ENCODE data around the gene CRYGB. TPM values are rescaled to one million over a fixed set of nuclear protein-coding genes. Genes with fewer than 3 reads are reported as not detected.

CRYGB gene
- total RNA-seq, 1 donor from 2014 or later, result not detected

- DNase-seq (ENCODE audit: low spot score), result no peak
- no peak overlapping the region for H3K4me3 Mint-ChIP-seq
- H3K9me3 Mint-ChIP-seq, result peaks cover 2% of the 10 kb centered on the region
- Histone ChIP-seq H4K20me1 (ENCODE audit: low read depth) (no peaks in the 10 kb centered on the region), H3K27ac (no peak overlapping the region), H3K4me1 (peaks cover 9% of the 10 kb centered on the region), H3F3A (ENCODE audit: low read depth) (no peaks in the 10 kb centered on the region), H3K79me2 (ENCODE audit: low read depth) (no peaks in the 10 kb centered on the region), H3K4me2 (no peak overlapping the region), H3K4me3 (no peak overlapping the region), H2AFZ (replicated peaks) (no peak overlapping the region), H3K27me3 (no peaks in the 10 kb centered on the region), H3K36me3 (no peaks in the 10 kb centered on the region), H3K9ac (no peak overlapping the region), H3K9me3 (ENCODE audit: low read depth) (no peaks in the 10 kb centered on the region)
- TF ChIP-seq EZH2 (IDR thresholded peaks at IDR 0.05) (no peak), EZH2phosphoT487 (IDR thresholded peaks at IDR 0.05) (no peak)
- TF ChIP-seq, protein P1, sequence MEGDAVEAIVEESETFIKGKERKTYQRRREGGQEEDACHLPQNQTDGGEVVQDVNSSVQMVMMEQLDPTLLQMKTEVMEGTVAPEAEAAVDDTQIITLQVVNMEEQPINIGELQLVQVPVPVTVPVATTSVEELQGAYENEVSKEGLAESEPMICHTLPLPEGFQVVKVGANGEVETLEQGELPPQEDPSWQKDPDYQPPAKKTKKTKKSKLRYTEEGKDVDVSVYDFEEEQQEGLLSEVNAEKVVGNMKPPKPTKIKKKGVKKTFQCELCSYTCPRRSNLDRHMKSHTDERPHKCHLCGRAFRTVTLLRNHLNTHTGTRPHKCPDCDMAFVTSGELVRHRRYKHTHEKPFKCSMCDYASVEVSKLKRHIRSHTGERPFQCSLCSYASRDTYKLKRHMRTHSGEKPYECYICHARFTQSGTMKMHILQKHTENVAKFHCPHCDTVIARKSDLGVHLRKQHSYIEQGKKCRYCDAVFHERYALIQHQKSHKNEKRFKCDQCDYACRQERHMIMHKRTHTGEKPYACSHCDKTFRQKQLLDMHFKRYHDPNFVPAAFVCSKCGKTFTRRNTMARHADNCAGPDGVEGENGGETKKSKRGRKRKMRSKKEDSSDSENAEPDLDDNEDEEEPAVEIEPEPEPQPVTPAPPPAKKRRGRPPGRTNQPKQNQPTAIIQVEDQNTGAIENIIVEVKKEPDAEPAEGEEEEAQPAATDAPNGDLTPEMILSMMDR (IDR thresholded peaks at IDR 0.05), result no peak
- H3K27me3 Mint-ChIP-seq (ENCODE audit: insufficient read depth, low read depth), result peaks cover 3% of the 10 kb centered on the region
- H3K4me1 Mint-ChIP-seq, result peaks cover under 1% of the 10 kb centered on the region
- H3K36me3 Mint-ChIP-seq, result no peaks in the 10 kb centered on the region
- no peak overlapping the region for H3K27ac Mint-ChIP-seq
Measured at GRCh38 chr2:208135794-208136715, 9.9 kb downstream of the CRYGB start.

- H3K4me2 ChIP-seq, result no peak overlapping the region
- H3K9ac ChIP-seq, result no peak overlapping the region
- Mint-ChIP-seq H3K4me1 (peaks cover 10% of the 10 kb centered on the region), H3K27me3 (ENCODE audit: insufficient read depth, low read depth) (peaks cover 3% of the 10 kb centered on the region), H3K4me3 (no peak overlapping the region), H3K36me3 (no peaks in the 10 kb centered on the region), H3K9me3 (peaks cover 2% of the 10 kb centered on the region), H3K27ac (no peak overlapping the region)
- H2AFZ ChIP-seq (replicated peaks), result peak overlapping the region; percentile 42
- H3K27me3 ChIP-seq, result no peaks in the 10 kb centered on the region
- H3K4me3 ChIP-seq, result no peak overlapping the region
- no peaks in the 10 kb centered on the region for H4K20me1 ChIP-seq (ENCODE audit: low read depth)
- DNase-seq (ENCODE audit: low spot score), result peak; percentile 16
- H3F3A ChIP-seq (ENCODE audit: low read depth), result no peaks in the 10 kb centered on the region
- TF ChIP-seq EZH2 (IDR thresholded peaks at IDR 0.05) (no peak), EZH2phosphoT487 (IDR thresholded peaks at IDR 0.05) (no peak)
- TF ChIP-seq, protein P1 (IDR thresholded peaks at IDR 0.05), result no peak
- H3K27ac ChIP-seq, result no peak overlapping the region
- no peaks in the 10 kb centered on the region for H3K9me3 ChIP-seq (ENCODE audit: low read depth)
- no peaks in the 10 kb centered on the region for H3K36me3 ChIP-seq
- no peaks in the 10 kb centered on the region for H3K79me2 ChIP-seq (ENCODE audit: low read depth)
- H3K4me1 ChIP-seq, result peaks cover 9% of the 10 kb centered on the region
Measured at GRCh38 chr2:208134928-208135586, 10.9 kb downstream of the CRYGB start.

DNA sequence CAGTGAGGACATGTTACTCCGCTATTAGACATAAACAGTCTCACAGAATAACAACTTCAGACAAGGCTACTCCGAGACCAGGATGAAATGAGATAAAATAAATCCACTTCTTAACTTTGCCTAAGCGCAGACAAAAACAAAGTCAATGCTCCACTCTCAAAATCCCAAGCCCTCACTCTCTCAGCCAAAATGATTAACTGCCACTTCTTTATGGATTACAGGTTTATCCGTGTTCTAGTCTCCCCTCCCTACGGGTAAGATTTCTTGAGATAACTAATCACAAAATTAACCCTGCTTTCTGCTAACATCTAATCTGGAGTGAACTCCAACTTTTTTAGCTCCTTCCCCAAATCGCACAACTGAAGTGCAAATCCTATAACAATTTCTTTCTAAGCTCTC lies 15.2 kb downstream of the CRYGB start:
- H3K27me3 ChIP-seq, result no peaks in the 10 kb centered on the region
- H3K27me3 Mint-ChIP-seq (ENCODE audit: insufficient read depth, low read depth), result peaks cover 3% of the 10 kb centered on the region
- no peak overlapping the region for H3K27ac ChIP-seq
- no peak overlapping the region for H3K4me2 ChIP-seq
- H3K36me3 ChIP-seq, result no peaks in the 10 kb centered on the region
- no peaks in the 10 kb centered on the region for H3F3A ChIP-seq (ENCODE audit: low read depth)
- peaks cover 9% of the 10 kb centered on the region for H3K4me1 ChIP-seq
- no peak overlapping the region for H3K4me3 Mint-ChIP-seq
- TF ChIP-seq EZH2phosphoT487 (IDR thresholded peaks at IDR 0.05) (no peak), EZH2 (IDR thresholded peaks at IDR 0.05) (no peak)
- TF ChIP-seq, protein P1 (IDR thresholded peaks at IDR 0.05), result no peak
- DNase-seq (ENCODE audit: low spot score), result no peak
- no peaks in the 10 kb centered on the region for H3K79me2 ChIP-seq (ENCODE audit: low read depth)
- H2AFZ ChIP-seq (replicated peaks), result no peak overlapping the region
- H3K4me3 ChIP-seq, result no peak overlapping the region
- H3K4me1 Mint-ChIP-seq, result peaks cover 19% of the 10 kb centered on the region
- H3K9me3 ChIP-seq (ENCODE audit: low read depth), result no peaks in the 10 kb centered on the region
- peak overlapping the region; percentile 31 for H3K27ac Mint-ChIP-seq
- no peaks in the 10 kb centered on the region for H3K36me3 Mint-ChIP-seq
- no peaks in the 10 kb centered on the region for H3K9me3 Mint-ChIP-seq
- H4K20me1 ChIP-seq (ENCODE audit: low read depth), result no peaks in the 10 kb centered on the region
- H3K9ac ChIP-seq, result no peak overlapping the region
